ENCODE results near the gene FRAS1. TPM values are rescaled to one million over a fixed set of nuclear protein-coding genes. Genes with fewer than 3 reads are reported as not detected.

Gene FRAS1
- total RNA-seq, 2 donors from 2014 or later: 6.4 to 11.0 TPM

DNA sequence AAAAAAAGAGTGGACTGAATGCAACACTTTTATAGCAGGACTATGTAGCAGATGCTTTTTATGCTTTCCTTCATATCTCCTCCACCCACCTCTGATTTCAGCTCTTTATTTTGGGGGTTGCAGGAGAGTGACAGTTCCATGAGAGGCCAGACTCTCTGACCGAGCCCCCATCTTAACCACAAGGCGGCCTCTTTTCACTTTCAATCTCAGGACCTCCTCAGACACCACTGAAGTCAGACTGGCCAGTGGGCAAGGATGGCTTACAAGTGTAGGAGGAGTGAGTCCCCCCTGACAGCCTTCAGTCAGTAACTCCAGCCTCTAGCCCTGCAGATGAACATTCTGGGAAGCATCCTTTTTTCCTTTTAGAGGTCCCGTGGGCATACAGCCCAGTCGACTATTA lies 140.8 kb downstream of the FRAS1 start:
- intact Hi-C loops (cut with DNase I): no loop called here

DNA sequence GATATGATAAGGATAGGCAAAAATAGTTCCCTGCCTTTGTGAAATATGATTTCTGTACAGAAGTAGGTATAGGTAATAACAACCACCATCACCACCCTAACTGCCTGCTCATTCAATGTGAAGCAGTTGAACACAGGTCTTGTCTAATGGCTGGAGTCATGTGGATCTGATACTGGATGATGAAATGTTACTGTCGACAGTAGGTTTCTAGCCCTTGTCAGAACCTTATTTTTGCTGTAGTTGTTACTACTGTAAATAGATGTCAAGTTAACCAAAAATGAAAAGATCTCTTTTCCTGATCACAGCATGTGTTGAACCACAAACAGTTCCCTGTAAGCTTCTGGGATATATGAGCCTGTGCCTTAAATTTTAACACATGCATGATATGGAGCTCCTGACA lies 142.9 kb downstream of the FRAS1 start:
- DNase-seq (ENCODE audit: low spot score): no peak
- Histone ChIP-seq H3K9me3 (no peaks in the 10 kb centered on the region), H3K27me3 (replicated peaks; ENCODE audit: insufficient read depth) (no peaks in the 10 kb centered on the region), H3K36me3 (no peaks in the 10 kb centered on the region), H3K4me1 (replicated peaks) (no peaks in the 10 kb centered on the region), H3K4me3 (no peak overlapping the region), H3K27ac (no peak overlapping the region)
- TF ChIP-seq POLR2A (IDR thresholded peaks at IDR 0.05) (no peak), POLR2AphosphoS5 (IDR thresholded peaks at IDR 0.05) (no peak)
- TF ChIP-seq, protein P1, sequence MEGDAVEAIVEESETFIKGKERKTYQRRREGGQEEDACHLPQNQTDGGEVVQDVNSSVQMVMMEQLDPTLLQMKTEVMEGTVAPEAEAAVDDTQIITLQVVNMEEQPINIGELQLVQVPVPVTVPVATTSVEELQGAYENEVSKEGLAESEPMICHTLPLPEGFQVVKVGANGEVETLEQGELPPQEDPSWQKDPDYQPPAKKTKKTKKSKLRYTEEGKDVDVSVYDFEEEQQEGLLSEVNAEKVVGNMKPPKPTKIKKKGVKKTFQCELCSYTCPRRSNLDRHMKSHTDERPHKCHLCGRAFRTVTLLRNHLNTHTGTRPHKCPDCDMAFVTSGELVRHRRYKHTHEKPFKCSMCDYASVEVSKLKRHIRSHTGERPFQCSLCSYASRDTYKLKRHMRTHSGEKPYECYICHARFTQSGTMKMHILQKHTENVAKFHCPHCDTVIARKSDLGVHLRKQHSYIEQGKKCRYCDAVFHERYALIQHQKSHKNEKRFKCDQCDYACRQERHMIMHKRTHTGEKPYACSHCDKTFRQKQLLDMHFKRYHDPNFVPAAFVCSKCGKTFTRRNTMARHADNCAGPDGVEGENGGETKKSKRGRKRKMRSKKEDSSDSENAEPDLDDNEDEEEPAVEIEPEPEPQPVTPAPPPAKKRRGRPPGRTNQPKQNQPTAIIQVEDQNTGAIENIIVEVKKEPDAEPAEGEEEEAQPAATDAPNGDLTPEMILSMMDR (IDR thresholded peaks at IDR 0.05): no peak
- 90% methylated on average over 1 of the region's 1 CpG for WGBS
- intact Hi-C loops (cut with DNase I): no loop called here

More for the DNA sequence above, 140.8 kb downstream of the FRAS1 start:
- H3K27me3 ChIP-seq (replicated peaks; ENCODE audit: insufficient read depth): no peaks in the 10 kb centered on the region
- no peak overlapping the region for H3K4me3 ChIP-seq
- H3K36me3 ChIP-seq: no peaks in the 10 kb centered on the region
- 80% methylated on average over 4 of the region's 4 CpGs for WGBS
- no peak for DNase-seq (ENCODE audit: low spot score)
- H3K4me1 ChIP-seq (replicated peaks): no peaks in the 10 kb centered on the region
- TF ChIP-seq POLR2AphosphoS5 (IDR thresholded peaks at IDR 0.05): no peak
- no peak for TF ChIP-seq POLR2A (IDR thresholded peaks at IDR 0.05)
- TF ChIP-seq, protein P1 (IDR thresholded peaks at IDR 0.05): no peak
- no peak overlapping the region for H3K27ac ChIP-seq
- H3K9me3 ChIP-seq: no peaks in the 10 kb centered on the region

DNA sequence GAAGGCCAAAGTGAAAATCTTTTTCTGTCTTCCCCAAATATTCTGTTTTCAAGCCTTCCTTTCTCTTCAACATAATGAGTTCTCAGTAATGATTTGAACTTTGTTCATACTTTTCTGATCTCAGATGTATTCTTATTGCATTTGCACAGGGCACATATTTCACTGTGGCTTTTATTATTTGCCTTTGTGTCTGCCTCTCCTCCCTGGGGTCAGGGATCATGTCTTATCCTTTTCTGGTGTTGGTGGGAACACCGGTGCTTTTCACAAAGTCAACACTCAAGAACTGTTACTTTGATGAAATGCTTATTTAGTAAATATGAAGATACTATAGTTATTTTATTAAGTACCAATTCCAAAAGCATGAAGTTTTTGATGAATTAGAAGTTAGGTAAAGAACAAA lies 143.8 kb downstream of the FRAS1 start:
- Histone ChIP-seq H3K27me3 (replicated peaks; ENCODE audit: insufficient read depth) (no peaks in the 10 kb centered on the region), H3K9me3 (no peaks in the 10 kb centered on the region), H3K4me1 (replicated peaks) (no peaks in the 10 kb centered on the region), H3K27ac (no peak overlapping the region), H3K36me3 (no peaks in the 10 kb centered on the region), H3K4me3 (no peak overlapping the region)
- 74% methylated on average over 1 of the region's 1 CpG for WGBS
- DNase-seq (ENCODE audit: low spot score): no peak
- no peak for TF ChIP-seq POLR2AphosphoS5 (IDR thresholded peaks at IDR 0.05)
- TF ChIP-seq POLR2A (IDR thresholded peaks at IDR 0.05): no peak
- intact Hi-C loops (cut with DNase I): no loop called here

DNA sequence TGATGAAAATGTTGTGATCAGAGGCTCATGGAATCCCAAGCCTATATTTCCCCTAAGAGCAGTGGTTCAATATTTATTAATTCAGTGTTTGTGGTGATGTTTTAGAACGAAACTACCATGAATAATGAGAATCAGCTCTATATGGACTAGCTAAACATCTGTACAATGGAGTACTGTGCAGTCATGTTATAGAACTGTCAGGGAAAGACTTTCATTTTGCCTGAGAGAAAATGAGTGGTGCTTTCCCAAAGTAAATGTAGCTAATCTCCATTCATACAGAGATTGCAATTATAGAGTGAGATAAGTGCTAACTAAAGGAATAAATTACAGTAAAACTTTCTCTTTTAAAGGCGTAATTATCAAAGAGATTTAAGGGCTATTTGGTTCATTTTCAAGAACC lies 147.1 kb downstream of the FRAS1 start:
- Histone ChIP-seq H3K4me1 (replicated peaks) (no peaks in the 10 kb centered on the region), H3K36me3 (no peaks in the 10 kb centered on the region), H3K27me3 (replicated peaks; ENCODE audit: insufficient read depth) (no peaks in the 10 kb centered on the region), H3K9me3 (no peaks in the 10 kb centered on the region), H3K4me3 (no peak overlapping the region), H3K27ac (no peak overlapping the region)
- 45% methylated on average over 2 of the region's 2 CpGs for WGBS
- TF ChIP-seq, protein P1 (IDR thresholded peaks at IDR 0.05): no peak
- intact Hi-C loops (cut with DNase I): no loop called here
- no peak for DNase-seq (ENCODE audit: low spot score)

DNA sequence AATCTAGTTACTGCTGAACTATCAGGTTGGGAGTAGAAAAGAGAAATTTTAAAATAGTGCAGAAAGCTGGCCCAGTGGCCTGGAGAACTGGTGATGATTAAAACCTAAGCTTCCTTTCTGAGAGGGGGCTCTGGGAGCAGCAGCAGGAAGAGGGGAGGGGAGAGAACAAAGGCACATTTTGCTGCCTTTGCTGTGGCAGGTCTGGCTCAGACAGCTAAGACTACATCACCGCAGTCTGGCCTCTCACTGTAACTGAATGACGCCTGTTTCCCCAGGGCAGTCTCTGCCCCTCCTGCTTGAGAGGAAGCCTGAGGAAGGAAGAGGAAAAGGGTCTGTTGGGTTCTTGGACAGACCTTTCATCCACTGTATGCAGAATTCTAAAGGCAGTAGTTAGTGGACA lies 148.5 kb downstream of the FRAS1 start:
- no peaks in the 10 kb centered on the region for H3K4me1 ChIP-seq (replicated peaks)
- no peak for TF ChIP-seq POLR2A (IDR thresholded peaks at IDR 0.05)
- TF ChIP-seq, protein P1 (IDR thresholded peaks at IDR 0.05): no peak
- TF ChIP-seq POLR2AphosphoS5 (IDR thresholded peaks at IDR 0.05): no peak
- no peak overlapping the region for H3K4me3 ChIP-seq
- intact Hi-C loops (cut with DNase I): no loop called here
- no peak overlapping the region for H3K27ac ChIP-seq
- H3K27me3 ChIP-seq (replicated peaks; ENCODE audit: insufficient read depth): no peaks in the 10 kb centered on the region
- 82% methylated on average over 2 of the region's 2 CpGs for WGBS
- H3K36me3 ChIP-seq: no peaks in the 10 kb centered on the region
- no peaks in the 10 kb centered on the region for H3K9me3 ChIP-seq
- no peak for DNase-seq (ENCODE audit: low spot score)

Measured in prostate gland (tissue), 2 donors.